Stimulated activated effector memory CD8-positive, alpha-beta T cell treated with anti-CD3 and anti-CD28 coated beads, Interleukin-12 subunit alpha, Interleukin-12 subunit beta, amount 100 ng/mL, for 72 hours (primary cell): ENCODE results near the gene RHBDD3.

Experiments
- ATAC-seq: fragments of 150-1000 bp; cut with Tn5 transposase; 2 replicates; pipeline ENCODE4 v1.10.0; 2021
- DNase-seq, 2 donors: peaks; one replicate each; pipeline ENCODE4 v3.0.0; 2021 to 2022; ENCODE audit warnings: low spot score in 2 of 2
- H3K27ac Mint-ChIP-seq: one replicate; pipeline ENCODE4 v1.8.0; 2022; ENCODE audit warnings: mild to moderate bottlenecking, mixed read lengths
- H3K36me3 Mint-ChIP-seq: one replicate; pipeline ENCODE4 v1.8.0; 2022; ENCODE audit warnings: mild to moderate bottlenecking, mixed read lengths
- H3K4me1 Mint-ChIP-seq: one replicate; pipeline ENCODE4 v1.8.0; 2022; ENCODE audit warnings: mixed read lengths
- H3K4me3 Mint-ChIP-seq: one replicate; pipeline ENCODE4 v1.8.0; 2022; ENCODE audit warnings: mild to moderate bottlenecking, mixed read lengths
- H3K9me3 Mint-ChIP-seq: one replicate; pipeline ENCODE4 v1.8.0; 2022; ENCODE audit warnings: mixed read lengths

RHBDD3 gene

DNA sequence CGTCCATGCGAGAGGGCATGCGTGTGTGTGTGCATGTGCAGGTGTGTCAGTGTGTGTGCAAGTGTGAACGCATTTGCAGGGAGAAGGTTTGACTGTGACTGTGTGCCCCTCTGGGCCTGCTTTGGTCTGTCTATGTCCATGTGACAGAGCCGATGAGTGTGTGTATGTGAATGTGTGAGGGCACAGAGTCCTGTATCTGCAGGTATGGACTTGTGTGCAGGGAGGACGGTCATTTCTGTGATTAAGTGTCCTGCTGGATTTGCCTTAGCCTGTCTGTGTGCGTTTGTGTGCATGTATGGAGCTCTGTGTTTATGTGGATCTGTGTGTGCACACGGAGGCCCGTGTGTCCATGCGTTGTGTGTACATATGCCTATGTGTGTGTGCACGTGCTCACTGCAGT, 56.7 kb downstream of the RHBDD3 start:
- DNase-seq, result no peak

More for the DNA sequence above, 56.7 kb downstream of the RHBDD3 start:
- no peak overlapping the region for H3K27ac Mint-ChIP-seq
- no peaks in the 10 kb centered on the region for H3K36me3 Mint-ChIP-seq
- H3K4me1 Mint-ChIP-seq, result peaks cover 6% of the 10 kb centered on the region
- no peak overlapping the region for H3K4me3 Mint-ChIP-seq
- no peaks in the 10 kb centered on the region for H3K9me3 Mint-ChIP-seq
- no peak for ATAC-seq
